ENCODE results near the gene ADAMTSL1.

Gene ADAMTSL1

GRCh38 chr9:18472435-18472834 lies 1.5 kb upstream of the ADAMTSL1 start:
- DNase-seq, result no peak

- no peak for DNase-seq
Observed at GRCh38 chr9:18472841-18473251, 1.1 kb upstream of the ADAMTSL1 start.

- DNase-seq, result no peak
Observed at GRCh38 chr9:18474783-18475182, 830 bp downstream of the ADAMTSL1 start.

- no peak for DNase-seq
Observed at GRCh38 chr9:18477121-18477660, 3.2 kb downstream of the ADAMTSL1 start.

GRCh38 chr9:18477719-18478118 lies 3.8 kb downstream of the ADAMTSL1 start:
- DNase-seq, result no peak

- DNase-seq, result no peak
Observed at GRCh38 chr9:18478501-18479361, 4.8 kb downstream of the ADAMTSL1 start.

- DNase-seq, result no peak
Observed at GRCh38 chr9:18479405-18479804, 5.5 kb downstream of the ADAMTSL1 start.

- DNase-seq, result no peak
Observed at GRCh38 chr9:18480662-18481093, 6.7 kb downstream of the ADAMTSL1 start.

GRCh38 chr9:18482371-18482770 lies 8.4 kb downstream of the ADAMTSL1 start:
- no peak for DNase-seq

- DNase-seq, result no peak
Observed at GRCh38 chr9:18485714-18486113, 11.8 kb downstream of the ADAMTSL1 start.

GRCh38 chr9:18487611-18488010 lies 13.7 kb downstream of the ADAMTSL1 start:
- DNase-seq, result no peak

- no peak for DNase-seq
Observed at GRCh38 chr9:18488886-18489285, 14.9 kb downstream of the ADAMTSL1 start.

- no peak for DNase-seq
Observed at GRCh38 chr9:18489861-18490260, 15.9 kb downstream of the ADAMTSL1 start.

- peak; percentile 47 to 71 for DNase-seq
Observed at GRCh38 chr9:18490641-18491370, 16.9 kb downstream of the ADAMTSL1 start.

- DNase-seq, result peak in 1 of 2 experiments; percentile 0
Observed at GRCh38 chr9:18492612-18493011, 18.7 kb downstream of the ADAMTSL1 start.

- no peak for DNase-seq
Observed at GRCh38 chr9:18493451-18493993, 19.6 kb downstream of the ADAMTSL1 start.

GRCh38 chr9:18495065-18495464 lies 21.1 kb downstream of the ADAMTSL1 start:
- DNase-seq, result no peak

- DNase-seq, result no peak
Observed at GRCh38 chr9:18496256-18497000, 22.5 kb downstream of the ADAMTSL1 start.

GRCh38 chr9:18499062-18499461 lies 25.1 kb downstream of the ADAMTSL1 start:
- DNase-seq, result no peak

- DNase-seq, result no peak
Observed at GRCh38 chr9:18499980-18500379, 26.0 kb downstream of the ADAMTSL1 start.

GRCh38 chr9:18500451-18500850 lies 26.5 kb downstream of the ADAMTSL1 start:
- no peak for DNase-seq

GRCh38 chr9:18501949-18502348 lies 28.0 kb downstream of the ADAMTSL1 start:
- DNase-seq, result no peak

GRCh38 chr9:18502546-18502945 lies 28.6 kb downstream of the ADAMTSL1 start:
- no peak for DNase-seq
